ENCODE measurements around the gene ZNF516.

The ZNF516 gene

GRCh38 chr18:76455003-76455676 is 39.9 kb downstream of the ZNF516 start:
- DNase-seq = no peak

DNA sequence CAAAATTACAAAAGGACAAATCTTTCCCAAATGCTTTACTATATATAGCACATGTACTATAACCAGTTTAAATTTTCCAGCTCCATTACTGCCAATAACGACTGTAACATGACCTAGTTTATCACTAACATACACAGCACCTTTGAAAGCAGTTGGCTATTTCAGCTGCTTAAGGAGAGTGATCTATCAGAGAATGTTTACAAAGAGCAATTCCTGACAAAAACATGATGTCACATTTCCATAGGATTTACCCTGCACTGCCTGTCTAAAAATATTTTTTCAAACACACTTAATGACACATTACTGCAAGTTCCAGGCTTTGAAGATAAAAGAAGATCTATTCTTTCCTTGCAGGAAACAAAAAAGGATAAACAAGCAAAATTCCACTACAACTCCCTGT is 40.6 kb downstream of the ZNF516 start:
- no peak for DNase-seq

DNA sequence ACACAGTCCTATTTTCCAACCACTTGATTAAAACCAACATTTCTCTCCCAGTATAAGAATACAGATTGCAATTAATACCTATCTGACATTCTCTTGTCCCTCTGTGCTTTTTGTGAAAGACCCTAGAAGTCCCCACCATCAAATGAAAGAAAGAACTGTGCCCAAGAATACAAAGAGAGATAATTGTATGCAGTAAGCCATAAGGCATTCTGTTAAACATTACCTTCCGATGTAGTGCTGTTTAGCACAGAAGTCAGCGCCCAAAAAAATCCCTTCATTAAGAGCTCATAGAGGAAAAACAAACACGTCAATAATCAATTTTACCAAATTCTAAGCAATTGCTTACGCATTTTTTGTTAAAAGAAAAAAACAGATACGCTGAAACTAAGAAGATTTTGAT is 41.1 kb downstream of the ZNF516 start:
- DNase-seq = no peak

- no peak for DNase-seq
These were observed 41.9 kb downstream of the ZNF516 start for GRCh38 chr18:76453057-76453561.

- no peak for DNase-seq
These were observed 42.7 kb downstream of the ZNF516 start for GRCh38 chr18:76452357-76452756.

- DNase-seq = no peak
These were observed 43.4 kb downstream of the ZNF516 start for GRCh38 chr18:76451396-76452331.

GRCh38 chr18:76450452-76451395 is 44.3 kb downstream of the ZNF516 start:
- no peak for DNase-seq

- DNase-seq = no peak
These were observed 46.0 kb downstream of the ZNF516 start for GRCh38 chr18:76449111-76449453.

GRCh38 chr18:76448256-76449110 is 46.6 kb downstream of the ZNF516 start:
- DNase-seq = no peak

GRCh38 chr18:76447258-76447890 is 47.7 kb downstream of the ZNF516 start:
- no peak for DNase-seq

- no peak for DNase-seq
These were observed 48.5 kb downstream of the ZNF516 start for GRCh38 chr18:76446321-76447257.

DNA sequence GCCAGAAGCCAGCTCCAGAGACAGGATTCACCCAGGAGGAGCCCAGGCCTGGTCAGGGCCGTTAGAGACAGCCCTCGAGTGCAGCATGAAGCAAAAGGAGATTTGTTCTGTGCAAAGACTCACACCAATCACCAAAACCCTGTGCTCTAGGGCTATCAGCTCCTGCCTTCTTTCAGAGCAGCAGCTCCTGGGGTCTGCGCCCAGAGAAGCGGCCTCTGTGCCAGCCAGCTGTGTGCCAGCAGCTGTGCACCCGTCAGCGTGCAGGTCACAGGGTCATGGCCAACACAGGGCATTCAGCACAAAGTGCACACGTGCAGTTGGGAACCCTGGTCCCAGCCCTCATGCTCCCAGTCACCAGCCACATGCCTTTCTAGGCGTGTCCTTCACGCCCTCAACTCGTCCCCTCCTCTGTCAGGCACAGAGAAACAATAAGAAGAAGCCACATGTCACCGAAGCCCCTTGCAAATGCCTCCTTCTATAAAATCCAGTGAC is 49.3 kb downstream of the ZNF516 start:
- DNase-seq = no peak

DNA sequence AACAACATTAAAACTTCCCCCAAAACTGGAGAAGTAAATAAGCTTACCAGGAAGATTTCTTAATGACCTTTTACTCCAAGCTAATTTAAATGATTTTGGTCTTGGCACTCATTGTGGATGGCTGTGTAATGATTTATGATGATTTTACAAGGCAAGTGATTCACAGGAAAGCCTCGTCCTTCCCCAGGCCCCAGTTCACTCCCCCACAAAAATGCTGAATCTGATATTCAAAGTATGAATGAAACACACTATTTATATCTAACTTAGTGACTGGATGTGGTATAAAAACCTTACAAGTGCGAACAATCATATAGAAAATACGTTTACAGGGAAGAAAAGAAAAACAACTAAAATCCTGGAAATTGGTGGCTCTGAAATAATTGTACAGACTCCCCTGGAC is 49.8 kb downstream of the ZNF516 start:
- no peak for DNase-seq

GRCh38 chr18:76444446-76445105 is 50.5 kb downstream of the ZNF516 start:
- no peak for DNase-seq

DNA sequence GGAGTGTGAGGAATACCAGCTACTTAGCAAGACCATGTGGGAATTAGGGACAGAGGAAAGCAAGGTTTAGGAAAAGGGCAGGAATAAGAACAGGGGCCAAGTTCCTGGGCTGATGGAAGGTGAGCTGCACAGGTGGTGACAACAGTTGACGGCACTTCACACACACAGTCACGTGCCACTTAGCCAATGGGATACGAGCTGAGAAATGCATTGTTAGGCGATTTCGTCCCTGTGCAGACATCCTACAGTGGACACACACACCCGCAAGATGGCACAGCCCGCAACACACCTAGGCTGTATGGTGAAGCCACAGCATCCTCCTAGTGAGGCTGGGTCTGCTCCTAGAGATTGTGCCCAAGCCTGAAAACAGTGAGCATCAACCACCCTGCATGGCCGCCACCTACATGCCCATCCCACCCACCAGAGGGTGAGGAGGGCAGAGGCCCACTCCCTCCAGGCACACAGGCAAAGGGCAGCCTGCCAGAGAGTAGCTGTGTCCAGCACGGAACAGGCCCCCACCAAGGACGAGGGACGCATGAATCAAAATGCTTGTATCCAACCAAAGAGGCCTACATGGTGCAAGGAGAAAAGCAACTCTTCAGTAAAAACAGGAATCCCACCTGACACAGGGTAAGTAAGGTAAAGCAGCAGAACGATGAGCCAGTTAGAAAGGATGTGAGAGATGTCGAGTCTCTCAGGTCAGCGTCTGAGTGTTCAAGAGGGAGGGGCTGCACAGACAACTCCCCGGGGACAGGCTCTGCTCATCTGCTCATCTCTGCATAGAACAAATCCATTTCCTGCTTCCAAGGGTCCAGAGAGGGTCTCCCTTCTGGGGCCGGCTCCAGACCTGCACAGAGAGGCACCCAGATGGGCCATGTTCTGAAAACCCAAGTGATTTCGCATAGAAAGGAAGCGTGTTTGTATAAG is 51.3 kb downstream of the ZNF516 start:
- DNase-seq = no peak

GRCh38 chr18:76442413-76443171 is 52.5 kb downstream of the ZNF516 start:
- DNase-seq = no peak

- DNase-seq = no peak
These were observed 53.2 kb downstream of the ZNF516 start for GRCh38 chr18:76441668-76442412.

Measured in activated CD8-positive, alpha-beta memory T cell treated with anti-CD3 and anti-CD28 coated beads, Interleukin-2, amount 50 U/mL, for 4 hours (primary cell).